Lung (tissue), 12 donors: ENCODE results near the gene WRAP73. TPM values are rescaled to one million over a fixed set of nuclear protein-coding genes. Genes with fewer than 3 reads are reported as not detected.

Experiments
- ATAC-seq: fragments of 200-7000 bp; cut with Tn5 transposase; one replicate; pipeline ENCODE4 v1.9.1; 2020; ENCODE audit warnings: moderate number of reproducible peaks; ENCODE audit not compliant: insufficient read depth, low FRiP score
- DNase-seq, 3 donors: peaks; one replicate each; pipeline ENCODE4 v3.0.0-alpha.2; 2013 to 2017
- H3K27ac ChIP-seq, 2 donors: one replicate each; pipeline ENCODE4 v1.5.1; 2013; ENCODE audit warnings: mild to moderate bottlenecking in 2 of 2, moderate library complexity in 2 of 2, control low read depth in 1 of 2, inconsistent platforms in 1 of 2, low read depth in 1 of 2, low read length in 1 of 2
- H3K27me3 ChIP-seq, 3 donors: one replicate each; pipeline ENCODE4 v1.5.1; 2013; ENCODE audit warnings: low read length in 2 of 3; ENCODE audit not compliant: control insufficient read depth in 3 of 3, insufficient read depth in 3 of 3
- H3K36me3 ChIP-seq, 4 donors: one replicate each; pipeline ENCODE4 v1.5.1; 2013; ENCODE audit warnings: low read length in 4 of 4, mild to moderate bottlenecking in 1 of 4, moderate library complexity in 1 of 4; ENCODE audit not compliant: control insufficient read depth in 4 of 4, insufficient read depth in 4 of 4
- H3K4me1 ChIP-seq, 5 donors: one replicate each; pipeline ENCODE4 v1.5.1; 2013; ENCODE audit warnings: low read length in 5 of 5, mild to moderate bottlenecking in 2 of 5, moderate library complexity in 1 of 5; ENCODE audit not compliant: control insufficient read depth in 5 of 5, insufficient read depth in 5 of 5
- H3K4me3 ChIP-seq: one replicate; pipeline ENCODE4 v1.5.1; 2013; ENCODE audit warnings: mild to moderate bottlenecking, control low read depth, moderate library complexity
- H3K9ac ChIP-seq, 2 donors: one replicate each; pipeline ENCODE4 v1.5.1; 2013; ENCODE audit warnings: low read length in 2 of 2, control low read depth in 1 of 2; ENCODE audit not compliant: insufficient read depth in 1 of 2
- H3K9me3 ChIP-seq, 4 donors: one replicate each; pipeline ENCODE4 v1.5.1; 2013; ENCODE audit warnings: low read length in 3 of 4, mild to moderate bottlenecking in 1 of 4, moderate library complexity in 1 of 4; ENCODE audit not compliant: control insufficient read depth in 4 of 4, insufficient read depth in 3 of 4
- CTCF ChIP-seq: IDR thresholded peaks from 2 replicates; pipeline ENCODE4 v1.5.1; 2012; ENCODE audit warnings: mild to moderate bottlenecking; ENCODE audit errors: control extremely low read depth, extremely low read depth
- WGBS, 2 donors: extraction: QIAGEN DNeasy Blood & Tissue Kit; methylation state at CpG; one replicate each; pipeline ENCODE4 v1.1.7; 2013; 5-methylcytosine and 5-hydroxymethylcytosine counted together
- polyA plus RNA-seq, 2 donors: library from polyadenylated mRNA; stranded (reverse); fragments of 200-250 nt; gene quantifications; one replicate each; pipeline ENCODE4 v1.2.1, GENCODE V29; 2013
- total RNA-seq, 2 donors: library from RNA; depleted of rRNA in 1 of 2; stranded (reverse); fragments of >200 nt in 1 of 2; gene quantifications; one replicate each; pipeline ENCODE4 v1.2.1, GENCODE V29; 2014 to 2021
- donor health status: control.
- donor health status: control.
- donor health status: Bipolar disorder and iron deficiency.
- donor health status: healthy.
- donor health status: DM: yes; HTN: yes; CAD: no.

The WRAP73 gene
- total and polyA plus RNA-seq, 4 donors: 17.3 to 25.3 (median 22.8) TPM

- Histone ChIP-seq H3K36me3 (peaks cover 0 to 9% (median 4%) of the 10 kb centered on the region in 4 donors), H3K9ac (no peak overlapping the region), H3K4me3 (no peak overlapping the region), H3K4me1 (peaks cover 0 to 50% (median 21%) of the 10 kb centered on the region in 5 donors), H3K27ac (no peak overlapping the region), H3K9me3 (no peaks in the 10 kb centered on the region), H3K27me3 (no peaks in the 10 kb centered on the region)
- WGBS, 2 donors: 91 to 95% methylated on average over 18 of the region's 18 CpGs
- TF ChIP-seq CTCF: no peak
- DNase-seq (no peak), ATAC-seq (no peak)
These were observed 42.2 kb downstream of the WRAP73 start for GRCh38 chr1:3607703-3608065.

DNA sequence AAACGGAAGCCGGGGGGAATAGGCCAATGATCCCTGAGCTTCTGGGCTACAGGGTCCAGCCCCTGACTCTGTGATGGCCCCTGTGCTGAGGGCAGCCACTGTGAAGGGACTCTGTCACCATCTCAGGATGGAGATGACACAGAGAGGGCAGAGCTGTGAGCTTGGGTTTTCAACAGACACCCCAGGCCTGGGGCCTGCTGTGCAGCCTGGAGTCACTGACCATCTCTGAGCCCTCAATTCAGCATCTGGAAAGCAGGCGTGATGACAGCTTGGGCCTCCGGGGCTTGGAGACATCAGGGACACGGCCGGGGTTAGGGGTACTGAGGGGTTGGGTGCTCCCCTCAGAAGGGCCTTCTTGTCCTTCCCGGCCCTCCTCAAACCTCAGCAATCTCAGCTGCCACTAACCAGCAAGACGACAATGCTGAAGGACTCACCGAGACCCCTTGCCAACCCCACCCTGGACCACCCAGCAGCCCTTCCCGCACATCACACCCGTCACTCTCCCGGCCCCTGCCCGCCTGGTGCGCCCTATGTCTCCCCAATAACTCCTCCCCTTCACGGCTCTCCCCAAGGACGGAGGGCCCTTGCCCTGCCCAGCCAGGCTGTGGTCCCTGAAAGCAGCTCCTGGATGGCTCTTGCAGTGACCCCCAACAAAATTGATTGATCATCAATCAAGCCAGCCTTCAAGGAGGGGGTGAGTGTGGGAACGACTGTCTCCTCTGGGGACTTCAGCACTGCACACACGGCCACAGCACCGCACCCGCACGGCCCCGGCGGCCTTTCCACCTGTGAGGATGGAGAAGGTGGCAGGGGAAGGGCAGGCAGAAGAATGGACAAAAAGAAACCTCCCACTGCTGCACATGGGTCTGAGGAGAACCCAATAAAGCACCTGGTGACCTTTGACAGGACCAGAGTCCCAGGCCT, 42.9 kb downstream of the WRAP73 start:
- DNase-seq (no peak), ATAC-seq (no peak)
- Histone ChIP-seq H3K4me1 (peaks cover 0 to 44% (median 21%) of the 10 kb centered on the region in 5 donors), H3K9ac (no peak overlapping the region), H3K9me3 (no peaks in the 10 kb centered on the region), H3K27me3 (no peaks in the 10 kb centered on the region), H3K27ac (no peak overlapping the region), H3K36me3 (peaks cover 0 to 12% (median 5%) of the 10 kb centered on the region in 4 donors), H3K4me3 (no peak overlapping the region)
- TF ChIP-seq CTCF: no peak
- 89 to 91% methylated on average over 23 of the region's 23 CpGs for WGBS, 2 donors

DNA sequence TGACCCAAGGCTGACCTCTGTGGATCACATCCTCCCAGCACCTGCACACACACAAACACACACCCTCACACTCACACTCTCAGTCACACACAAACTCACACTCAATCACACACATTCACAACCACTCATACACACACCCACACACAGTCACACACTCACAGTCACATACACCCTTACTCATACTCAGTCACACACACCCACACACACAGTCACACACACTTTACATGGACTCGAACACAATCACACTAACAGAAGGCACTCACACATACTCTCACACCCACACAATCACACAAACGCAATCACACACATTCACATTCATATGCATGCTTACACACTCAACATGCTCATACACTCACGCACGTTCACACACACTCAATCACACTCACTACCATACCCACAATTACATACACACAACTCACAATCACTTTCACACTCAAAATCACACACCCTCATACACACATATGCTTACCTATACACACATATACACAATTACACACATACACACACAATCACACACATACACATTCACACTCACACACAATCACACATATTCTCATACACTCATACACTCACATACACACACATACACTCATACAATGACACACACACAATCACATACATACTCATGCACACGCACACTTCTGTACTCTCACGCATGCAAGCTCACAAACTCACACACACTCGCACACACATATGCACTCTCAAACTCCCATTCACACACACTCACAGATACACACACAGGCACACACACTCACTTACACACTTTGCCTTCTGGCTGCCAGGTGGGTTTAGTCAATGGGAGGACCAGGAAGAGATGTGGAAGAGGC, 44.7 kb downstream of the WRAP73 start:
- no peaks in the 10 kb centered on the region for H3K9me3 ChIP-seq
- TF ChIP-seq CTCF: no peak
- H3K4me3 ChIP-seq: no peak overlapping the region
- H3K9ac ChIP-seq: no peak overlapping the region
- H3K36me3 ChIP-seq: peaks cover 0 to 14% (median 5%) of the 10 kb centered on the region in 4 donors
- WGBS, 2 donors: 92 to 97% methylated on average over 7 of the region's 7 CpGs
- H3K27ac ChIP-seq: no peak overlapping the region
- peaks cover 0 to 43% (median 21%) of the 10 kb centered on the region in 5 donors for H3K4me1 ChIP-seq
- ATAC-seq (no peak), DNase-seq (no peak)
- H3K27me3 ChIP-seq: no peaks in the 10 kb centered on the region
